ENCODE data around the gene TPH2. TPM values are rescaled to one million over a fixed set of nuclear protein-coding genes. Genes with fewer than 3 reads are reported as not detected.

The TPH2 gene
- total RNA-seq (2022; extraction: Qiagen RNA extraction), result not detected in 5 replicates

DNA sequence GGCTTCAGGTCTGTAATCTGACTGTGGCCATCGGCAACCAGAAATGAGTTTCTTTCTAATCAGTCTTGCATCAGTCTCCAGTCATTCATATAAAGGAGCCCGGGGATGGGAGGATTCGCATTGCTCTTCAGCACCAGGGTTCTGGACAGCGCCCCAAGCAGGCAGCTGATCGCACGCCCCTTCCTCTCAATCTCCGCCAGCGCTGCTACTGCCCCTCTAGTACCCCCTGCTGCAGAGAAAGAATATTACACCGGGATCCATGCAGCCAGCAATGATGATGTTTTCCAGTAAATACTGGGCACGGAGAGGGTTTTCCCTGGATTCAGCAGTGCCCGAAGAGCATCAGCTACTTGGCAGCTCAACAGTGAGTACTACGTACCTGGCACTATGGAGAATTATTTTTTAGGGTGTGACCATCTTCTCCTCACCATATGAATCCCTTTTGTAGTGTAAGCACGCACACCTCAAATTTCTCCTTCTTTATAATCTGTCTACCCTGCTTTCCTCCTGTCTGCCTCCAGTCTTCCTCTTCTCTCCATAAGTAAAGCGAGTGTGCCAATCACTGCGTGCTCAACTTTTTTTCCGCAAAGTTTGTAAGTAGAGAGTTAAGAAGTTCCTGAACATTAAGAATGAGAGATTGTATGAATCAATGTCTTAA lies at the start of gene TPH2:
TSS of gene TPH2 (plus strand) at position 118 of the 658 bp plus-strand sequence. CDS start at position 260, 142 bp downstream.

Other genes with a start within 250 kb of the TPH2 start
- 35.7 to 50.4 TPM (median 38.1 TPM) in 5 replicates for gene RAB21, start 184.0 kb upstream of the TPH2 start, total RNA-seq (2022; extraction: Qiagen RNA extraction)
- 20.2 to 26.3 TPM (median 21.9 TPM) in 5 replicates for gene TBC1D15, start 99.1 kb upstream of the TPH2 start, total RNA-seq (2022; extraction: Qiagen RNA extraction)